ENCODE data around the gene C1orf174.

DNA sequence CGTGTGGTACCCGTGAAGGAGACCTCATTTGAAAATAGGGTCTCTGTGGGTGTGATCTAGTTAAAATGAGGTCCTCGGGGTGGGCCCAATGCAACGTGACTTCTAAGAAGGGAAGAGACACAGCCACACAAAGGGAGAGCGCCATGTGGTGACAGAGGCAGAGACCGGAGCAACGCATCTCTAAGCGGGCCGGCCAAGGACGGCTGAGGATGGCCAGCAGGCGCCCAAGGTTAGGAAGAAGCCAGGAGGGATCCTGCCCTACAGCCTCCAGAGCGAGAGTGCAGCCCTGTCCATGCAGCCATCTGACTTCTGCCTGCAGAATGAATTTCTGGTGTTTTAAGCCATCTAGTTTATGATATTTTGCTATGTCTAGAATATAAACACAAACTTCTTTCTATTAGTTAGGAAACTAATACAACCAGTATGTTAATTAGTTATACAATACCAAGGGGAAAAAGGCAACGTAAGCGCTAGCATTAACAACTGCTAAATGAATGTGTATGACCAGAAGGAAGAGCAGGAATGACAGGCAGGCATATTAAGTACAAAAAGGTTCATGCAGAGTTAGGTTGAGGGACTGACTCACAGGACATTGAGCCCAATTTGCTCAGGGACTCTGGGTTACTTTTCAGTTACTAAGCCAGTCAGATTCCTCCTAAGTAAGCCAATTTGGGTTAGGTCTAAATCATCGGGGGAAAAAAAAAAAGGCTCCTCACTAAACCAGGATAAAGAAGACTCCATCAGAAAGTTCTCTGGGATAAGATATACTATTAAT lies 47.2 kb downstream of the C1orf174 start:
- TF ChIP-seq POLR2A (IDR thresholded peaks at IDR 0.05) = no peak
- TF ChIP-seq, protein P1, sequence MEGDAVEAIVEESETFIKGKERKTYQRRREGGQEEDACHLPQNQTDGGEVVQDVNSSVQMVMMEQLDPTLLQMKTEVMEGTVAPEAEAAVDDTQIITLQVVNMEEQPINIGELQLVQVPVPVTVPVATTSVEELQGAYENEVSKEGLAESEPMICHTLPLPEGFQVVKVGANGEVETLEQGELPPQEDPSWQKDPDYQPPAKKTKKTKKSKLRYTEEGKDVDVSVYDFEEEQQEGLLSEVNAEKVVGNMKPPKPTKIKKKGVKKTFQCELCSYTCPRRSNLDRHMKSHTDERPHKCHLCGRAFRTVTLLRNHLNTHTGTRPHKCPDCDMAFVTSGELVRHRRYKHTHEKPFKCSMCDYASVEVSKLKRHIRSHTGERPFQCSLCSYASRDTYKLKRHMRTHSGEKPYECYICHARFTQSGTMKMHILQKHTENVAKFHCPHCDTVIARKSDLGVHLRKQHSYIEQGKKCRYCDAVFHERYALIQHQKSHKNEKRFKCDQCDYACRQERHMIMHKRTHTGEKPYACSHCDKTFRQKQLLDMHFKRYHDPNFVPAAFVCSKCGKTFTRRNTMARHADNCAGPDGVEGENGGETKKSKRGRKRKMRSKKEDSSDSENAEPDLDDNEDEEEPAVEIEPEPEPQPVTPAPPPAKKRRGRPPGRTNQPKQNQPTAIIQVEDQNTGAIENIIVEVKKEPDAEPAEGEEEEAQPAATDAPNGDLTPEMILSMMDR (IDR thresholded peaks at IDR 0.05) = no peak
